T-cell (primary cell): Measurements from ENCODE around the gene MAPK11. TPM values are rescaled to one million over a fixed set of nuclear protein-coding genes. Genes with fewer than 3 reads are reported as not detected.

Source experiments
- ATAC-seq, 4 experiments: fragments of 200-7000 bp in 3 of 4; fragments of 150-1000 bp in 1 of 4; cut with Tn5 transposase; replicated peaks in 1 of 4; 1 replicate in 3 of 4; 2 replicates in 1 of 4; pipeline ENCODE4 v1.10.0; 2021; ENCODE audit warnings: moderate library complexity in 3 of 4, mild to moderate bottlenecking in 2 of 4, moderate number of reproducible peaks in 1 of 4
- CTCF ChIA-PET, 2 donors: fragments of 300-600 bp; sonication (Branson Sonifier 250); formaldehyde crosslinking; loops; one replicate each; lab custom pipeline; 2022; ENCODE audit warnings: antibody characterized with exemption in 2 of 2; lab: Charles Lee
- POLR2A ChIA-PET, 2 donors: fragments of 300-600 bp; sonication (Branson Sonifier 250); formaldehyde crosslinking; loops; one replicate each; lab custom pipeline; 2022; ENCODE audit warnings: antibody characterized with exemption in 2 of 2; lab: Charles Lee
- DNase-seq, 35 experiments: peaks; one replicate each; pipeline versions ENCODE4 v3.0.0 to v3.0.0-alpha.2; 2013 to 2023
- H3K27ac ChIP-seq: one replicate; pipeline ENCODE4 v1.5.1; 2013; ENCODE audit warnings: low read length
- H3K27me3 ChIP-seq, 2 experiments: replicated peaks in 1 of 2; 1 replicate in 1 of 2; 2 replicates in 1 of 2; pipeline versions ENCODE4 v1.6.1 to v1.7.0; 2013; ENCODE audit warnings: low read length in 1 of 2, mixed read lengths in 1 of 2; ENCODE audit not compliant: control insufficient read depth in 2 of 2, insufficient read depth in 2 of 2; ENCODE audit errors: extremely low read depth in 1 of 2
- H3K36me3 ChIP-seq, 2 donors: 1 replicate in 1 of 2; 2 replicates in 1 of 2; pipeline versions ENCODE4 v1.6.1 to v1.7.0; 2013; ENCODE audit warnings: low read length in 1 of 2; ENCODE audit not compliant: control insufficient read depth in 2 of 2, insufficient read depth in 1 of 2; ENCODE audit errors: extremely low read depth in 1 of 2
- H3K4me1 ChIP-seq, 2 experiments: 1 replicate in 1 of 2; 2 replicates in 1 of 2; pipeline versions ENCODE4 v1.6.1 to v1.7.0; 2013; ENCODE audit warnings: low read length in 2 of 2, mixed read lengths in 1 of 2; ENCODE audit not compliant: insufficient read depth in 2 of 2, control insufficient read depth in 1 of 2; ENCODE audit errors: extremely low read depth in 1 of 2
- H3K4me3 ChIP-seq, 2 donors: 1 replicate in 1 of 2; 2 replicates in 1 of 2; pipeline versions ENCODE4 v1.5.1 to v1.7.0; 2013; ENCODE audit warnings: mild to moderate bottlenecking in 2 of 2, low read length in 1 of 2, moderate library complexity in 1 of 2; ENCODE audit not compliant: control insufficient read depth in 1 of 2; ENCODE audit errors: extremely low read depth in 1 of 2
- H3K9me3 ChIP-seq: 2 replicates; pipeline ENCODE4 v1.7.0; 2013
- H3K27ac Mint-ChIP-seq, 2 donors: one replicate each; pipeline ENCODE4 v1.8.0; 2020 to 2021; ENCODE audit warnings: mild to moderate bottlenecking in 2 of 2, mixed read lengths in 2 of 2
- H3K27me3 Mint-ChIP-seq, 2 donors: one replicate each; pipeline ENCODE4 v1.8.0; 2021 to 2022; ENCODE audit warnings: mixed read lengths in 2 of 2
- H3K36me3 Mint-ChIP-seq: one replicate; pipeline ENCODE4 v1.8.0; 2021; ENCODE audit warnings: mixed read lengths
- H3K4me1 Mint-ChIP-seq, 3 donors: one replicate each; pipeline ENCODE4 v1.8.0; 2020 to 2022; ENCODE audit warnings: mixed read lengths in 3 of 3, mild to moderate bottlenecking in 1 of 3
- H3K4me3 Mint-ChIP-seq, 3 donors: one replicate each; pipeline ENCODE4 v1.8.0; 2020 to 2022; ENCODE audit warnings: mild to moderate bottlenecking in 3 of 3, mixed read lengths in 3 of 3, moderate library complexity in 3 of 3
- H3K9me3 Mint-ChIP-seq, 3 donors: one replicate each; pipeline ENCODE4 v1.8.0; 2020 to 2022; ENCODE audit warnings: mixed read lengths in 3 of 3
- WGBS: methylation state at CpG from one replicate; pipeline ENCODE4 v1.1.5; 2013; ENCODE audit warnings: missing lambda C conversion rate; ENCODE audit not compliant: insufficient coverage; 5-methylcytosine and 5-hydroxymethylcytosine counted together
- total RNA-seq, 35 experiments: library from RNA in 6 of 35; stranded (reverse) in 6 of 35; fragments of 120-200 nt in 1 of 35; gene quantifications; one replicate each; pipeline versions ENCODE4 v1.2.1 to v1.2.4 and lab custom pipeline; 2013 to 2026

The MAPK11 gene
- total RNA-seq, 5 donors from 2014 or later (not counting 1 experiment from before 2014, with no cell fraction given) = 3.5 to 8.9 (median 5.6) TPM

- H3K9me3 Mint-ChIP-seq = no peaks in the 10 kb centered on the region
- POLR2A ChIA-PET = no interaction called here
- H3K36me3 Mint-ChIP-seq = no peaks in the 10 kb centered on the region
- WGBS = 1% methylated on average over 43 of the region's 53 CpGs
- Histone ChIP-seq H3K4me1 (peaks cover 2 to 44% of the 10 kb centered on the region in 2 experiments), H3K27me3 (peaks cover 0 to 29% of the 10 kb centered on the region in 2 experiments), H3K36me3 (no peaks in the 10 kb centered on the region), H3K27ac (no peak overlapping the region), H3K4me3 (peak overlapping the region; percentile 53 to 71), H3K9me3 (no peaks in the 10 kb centered on the region)
- ATAC-seq (peak; percentile 58 to 65 (median 59)), DNase-seq (peak in 33 of 35 experiments; percentile 31 to 81 (median 61))
- H3K27ac Mint-ChIP-seq = no peak overlapping the region
- H3K4me3 Mint-ChIP-seq = peak overlapping the region; percentile 68 to 76 (median 75)
- CTCF ChIA-PET = no interaction called here
- peaks cover 14 to 26% (median 16%) of the 10 kb centered on the region in 3 donors for H3K4me1 Mint-ChIP-seq
- no peaks in the 10 kb centered on the region for H3K27me3 Mint-ChIP-seq
Observed at GRCh38 chr22:50270666-50271394, 650 bp upstream of the MAPK11 start.

DNA sequence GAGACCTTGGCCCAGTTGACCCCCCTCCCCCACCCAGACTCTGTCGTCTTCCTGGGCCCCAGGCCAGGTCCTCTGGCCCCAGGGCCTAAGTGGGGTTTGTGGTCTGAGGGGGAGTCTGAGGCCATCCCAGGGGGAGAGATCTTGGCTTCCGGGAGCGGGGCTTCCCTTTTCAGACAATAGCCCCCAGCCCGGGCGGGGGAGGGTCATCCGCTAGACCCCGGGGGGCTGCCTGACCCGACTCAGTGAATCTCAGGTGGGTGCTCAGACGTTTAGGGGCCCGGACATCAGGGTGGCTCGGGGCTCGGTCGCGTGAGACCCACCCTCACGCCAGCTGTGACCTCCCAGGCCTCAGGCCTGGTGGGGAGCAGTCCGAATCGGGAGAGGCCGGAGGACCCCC is 609 bp downstream of the MAPK11 start:
- no peaks in the 10 kb centered on the region for H3K9me3 ChIP-seq
- Mint-ChIP-seq H3K27ac (no peak overlapping the region), H3K36me3 (no peaks in the 10 kb centered on the region), H3K4me1 (peaks cover 12 to 26% (median 14%) of the 10 kb centered on the region in 3 donors), H3K9me3 (no peaks in the 10 kb centered on the region), H3K4me3 (peak overlapping the region; percentile 39 to 68 (median 61)), H3K27me3 (peaks cover 0 to 3% of the 10 kb centered on the region in 2 donors)
- H3K27ac ChIP-seq = no peak overlapping the region
- no peak for DNase-seq
- 9% methylated on average over 7 of the region's 18 CpGs for WGBS
- no peaks in the 10 kb centered on the region for H3K36me3 ChIP-seq
- peak overlapping the region in 1 of 2 donors; percentile 53 for H3K4me3 ChIP-seq
- CTCF ChIA-PET = interaction anchor here in 1 of 2 donors (0.6 kb wide), 2 partner anchors 210 to 1813 kb away, joined by 3 to 6 read pairs; no protein-coding TSS in a partner anchor
- POLR2A ChIA-PET = no interaction called here
- ATAC-seq = no peak
- H3K4me1 ChIP-seq = peaks cover 2 to 44% of the 10 kb centered on the region in 2 experiments
- H3K27me3 ChIP-seq = peaks cover 0 to 29% of the 10 kb centered on the region in 2 experiments

DNA sequence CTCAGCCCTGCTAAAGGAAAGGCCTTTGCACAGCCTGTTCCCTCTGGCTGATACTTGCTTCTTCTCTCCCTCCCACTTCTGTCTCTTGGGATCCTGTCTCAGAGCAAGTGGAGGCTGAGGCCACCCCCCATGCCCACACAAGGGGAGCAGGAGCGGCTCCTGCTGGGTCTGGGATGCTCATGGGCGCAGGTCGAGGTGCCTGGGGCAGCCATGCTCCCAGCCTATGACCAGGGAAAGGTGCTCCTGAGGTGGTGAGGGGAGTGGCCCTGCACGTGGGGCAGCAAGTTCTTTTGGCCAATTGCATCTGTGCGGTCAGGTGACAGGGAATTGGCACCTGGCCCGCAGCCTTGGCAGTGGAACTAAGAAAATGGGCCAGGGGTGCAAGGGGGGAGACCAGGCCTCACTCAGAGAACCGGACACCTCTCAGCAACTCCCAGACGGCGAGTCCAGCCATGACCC is 1.5 kb downstream of the MAPK11 start:
- peaks cover 0 to 3% of the 10 kb centered on the region in 2 donors for H3K27me3 Mint-ChIP-seq
- ChIA-PET CTCF (no interaction called here), POLR2A (no interaction called here)
- ATAC-seq (no peak), DNase-seq (no peak)
- H3K36me3 Mint-ChIP-seq = no peaks in the 10 kb centered on the region
- no peaks in the 10 kb centered on the region for H3K36me3 ChIP-seq
- H3K27ac ChIP-seq = no peak overlapping the region
- H3K4me3 Mint-ChIP-seq = peak overlapping the region in 2 of 3 donors; percentile 28 to 68
- H3K27ac Mint-ChIP-seq = no peak overlapping the region
- no peaks in the 10 kb centered on the region for H3K9me3 Mint-ChIP-seq
- no peak overlapping the region for H3K4me3 ChIP-seq
- H3K9me3 ChIP-seq = no peaks in the 10 kb centered on the region
- 89% methylated on average over 5 of the region's 9 CpGs for WGBS
- peaks cover 2 to 40% of the 10 kb centered on the region in 2 experiments for H3K4me1 ChIP-seq
- H3K4me1 Mint-ChIP-seq = peaks cover 7 to 20% (median 12%) of the 10 kb centered on the region in 3 donors
- peaks cover 0 to 30% of the 10 kb centered on the region in 2 experiments for H3K27me3 ChIP-seq

GRCh38 chr22:50267591-50268390 is 2.4 kb downstream of the MAPK11 start:
- CTCF ChIA-PET = interaction anchor here in 1 of 2 donors (0.7 to 0.8 kb wide), 2 partner anchors 29 to 94 kb away, joined by 3 to 8 read pairs; no protein-coding TSS in a partner anchor
- peak in 1 of 4 experiments; percentile 42 for ATAC-seq

GRCh38 chr22:50266994-50267393 is 3.2 kb downstream of the MAPK11 start:
- H3K36me3 Mint-ChIP-seq = no peaks in the 10 kb centered on the region
- peaks cover 5 to 16% of the 10 kb centered on the region in 2 donors for H3K27me3 Mint-ChIP-seq
- no peaks in the 10 kb centered on the region for H3K9me3 ChIP-seq
- DNase-seq (no peak), ATAC-seq (no peak)
- POLR2A ChIA-PET = no interaction called here
- peaks cover 0 to 37% of the 10 kb centered on the region in 2 experiments for H3K27me3 ChIP-seq
- no peak overlapping the region for H3K27ac ChIP-seq
- H3K27ac Mint-ChIP-seq = no peak overlapping the region
- no peak overlapping the region for H3K4me3 Mint-ChIP-seq
- H3K9me3 Mint-ChIP-seq = no peaks in the 10 kb centered on the region
- no peak overlapping the region for H3K4me3 ChIP-seq
- 90% methylated on average over 28 of the region's 37 CpGs for WGBS
- CTCF ChIA-PET = no interaction called here
- peaks cover 2 to 43% of the 10 kb centered on the region in 2 experiments for H3K4me1 ChIP-seq
- H3K4me1 Mint-ChIP-seq = peaks cover 12 to 23% (median 17%) of the 10 kb centered on the region in 3 donors
- H3K36me3 ChIP-seq = no peaks in the 10 kb centered on the region

More at GRCh38 chr22:50267591-50268390, 2.4 kb downstream of the MAPK11 start:
- Mint-ChIP-seq H3K4me1 (peaks cover 7 to 20% (median 12%) of the 10 kb centered on the region in 3 donors), H3K27me3 (peaks cover 0 to 8% of the 10 kb centered on the region in 2 donors), H3K27ac (no peak overlapping the region), H3K9me3 (no peaks in the 10 kb centered on the region), H3K36me3 (no peaks in the 10 kb centered on the region), H3K4me3 (peak overlapping the region in 1 of 3 donors; percentile 68)
- POLR2A ChIA-PET = no interaction called here
- no peaks in the 10 kb centered on the region for H3K9me3 ChIP-seq
- peaks cover 2 to 40% of the 10 kb centered on the region in 2 experiments for H3K4me1 ChIP-seq
- no peak overlapping the region for H3K4me3 ChIP-seq
- peaks cover 0 to 37% of the 10 kb centered on the region in 2 experiments for H3K27me3 ChIP-seq
- no peaks in the 10 kb centered on the region for H3K36me3 ChIP-seq
- DNase-seq = peak in 26 of 35 experiments; percentile 16 to 74 (median 42)
- H3K27ac ChIP-seq = no peak overlapping the region
- 33% methylated on average over 50 of the region's 75 CpGs for WGBS
